ENCODE measurements around the gene CDON. TPM values are rescaled to one million over a fixed set of nuclear protein-coding genes. Genes with fewer than 3 reads are reported as not detected.

The CDON gene
- total and polyA plus RNA-seq, 9 of the 15 experiments (the other 6 are each of a cell fraction or from before 2014, with no cell fraction given), result 0.08 to 0.64 (median 0.40) TPM

DNA sequence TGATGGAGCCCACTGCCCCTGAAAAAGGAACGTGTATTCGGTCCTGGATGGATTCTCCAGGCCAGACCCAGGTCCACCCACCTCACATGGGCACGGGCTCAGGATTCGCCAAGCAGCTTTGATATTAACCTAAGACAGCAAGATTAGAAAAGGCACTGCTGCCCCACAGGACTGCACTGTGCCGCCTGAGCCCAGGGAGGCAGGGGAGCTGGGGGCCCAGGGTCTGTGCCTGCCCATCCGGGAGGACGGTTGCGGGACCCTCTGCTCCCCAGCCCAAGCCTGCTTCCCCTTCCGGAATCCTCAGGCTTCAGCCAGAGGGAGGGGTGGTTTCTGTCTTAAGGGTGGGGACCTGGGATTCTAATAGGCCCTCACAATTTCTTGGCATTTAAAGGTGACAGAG lies 130.4 kb downstream of the CDON start:
- Histone ChIP-seq H3K4me3 (no peak overlapping the region), H2AFZ (ENCODE audit: low read depth, low read length) (no peak overlapping the region), H3K79me2 (ENCODE audit: control insufficient read depth, insufficient read depth, low read length) (no peaks in the 10 kb centered on the region), H3K4me1 (replicated peaks in 1 of 2; ENCODE audit: control insufficient read depth in 2 of 2, insufficient read depth in 2 of 2, low read length in 2 of 2) (peaks cover 4 to 9% of the 10 kb centered on the region in 2 experiments; a peak in 4 of 5 replicates), H3K9me3 (replicated peaks; ENCODE audit: control insufficient read depth, insufficient read depth, low read depth, low read length) (no peaks in the 10 kb centered on the region), H3K27me3 (ENCODE audit: control insufficient read depth in 2 of 2, insufficient read depth in 2 of 2, low read length in 2 of 2) (peaks cover 2 to 9% of the 10 kb centered on the region in 2 experiments; a peak in 2 of 5 replicates), H3K9me1 (ENCODE audit: control insufficient read depth, insufficient read depth, low read length) (no peaks in the 10 kb centered on the region), H3K9ac (ENCODE audit: insufficient read depth in 1 of 2, low read depth in 2 of 2, low read length in 2 of 2) (no peak overlapping the region), H3K27ac (ENCODE audit: extremely low read depth, low read depth, low read length) (no peak overlapping the region), H3K4me2 (ENCODE audit: insufficient read depth, low read length) (no peak overlapping the region), H4K20me1 (replicated peaks; ENCODE audit: control insufficient read depth, insufficient read depth, low read length) (no peaks in the 10 kb centered on the region), H3K36me3 (ENCODE audit: control insufficient read depth, insufficient read depth, low read length) (no peaks in the 10 kb centered on the region)
- DNase-seq (ENCODE audit: extremely low read depth in 1 of 4, low spot score in 3 of 4), result no peak
- POLR2A ChIA-PET, result interaction anchor here (0.6 to 1.3 kb wide), 3 partner anchors 14 to 40 kb away, joined by 4 to 7 read pairs (median 4); partner anchors contain the start of gene VSIG10L2
- ATAC-seq, result no peak
- intact Hi-C loops (cut with micrococcal nuclease), result no loop called here
- no peak for FAIRE-seq
- in situ Hi-C loops (cut with MboI), result no loop called here
- 46% methylated on average over 9 of the region's 9 CpGs for WGBS (ENCODE audit: insufficient coverage, low coverage, missing lambda C conversion rate)
- no peak for TF ChIP-seq ZKSCAN1 (IDR thresholded peaks at IDR 0.05; ENCODE audit: low read depth, low read length)
- no peak for TF ChIP-seq MTF1 (CRISPR knock-in tag; IDR thresholded peaks at IDR 0.05; ENCODE audit: borderline replicate concordance)
- TF ChIP-seq SPI1 (IDR thresholded peaks at IDR 0.05; ENCODE audit: borderline replicate concordance, low read depth, low read length), result no peak
- no peak for TF ChIP-seq FOXK1 (CRISPR knock-in tag; IDR thresholded peaks at IDR 0.05; ENCODE audit: borderline replicate concordance)
- no peak for TF ChIP-seq MEF2A (IDR thresholded peaks at IDR 0.05; ENCODE audit: control insufficient read depth, low read depth, low read length)
- TF ChIP-seq HDAC2 (IDR thresholded peaks at IDR 0.05), result no peak
- no peak for TF ChIP-seq TSC22D4 (tag; IDR thresholded peaks at IDR 0.05)
- TF ChIP-seq EZH2 (IDR thresholded peaks at IDR 0.05; ENCODE audit: borderline replicate concordance, low read depth, low read length), result no peak
- no peak for TF ChIP-seq POU5F1 (IDR thresholded peaks at IDR 0.05; ENCODE audit: borderline replicate concordance, low read depth, low read length, partially characterized antibody)
- TF ChIP-seq, protein P1, sequence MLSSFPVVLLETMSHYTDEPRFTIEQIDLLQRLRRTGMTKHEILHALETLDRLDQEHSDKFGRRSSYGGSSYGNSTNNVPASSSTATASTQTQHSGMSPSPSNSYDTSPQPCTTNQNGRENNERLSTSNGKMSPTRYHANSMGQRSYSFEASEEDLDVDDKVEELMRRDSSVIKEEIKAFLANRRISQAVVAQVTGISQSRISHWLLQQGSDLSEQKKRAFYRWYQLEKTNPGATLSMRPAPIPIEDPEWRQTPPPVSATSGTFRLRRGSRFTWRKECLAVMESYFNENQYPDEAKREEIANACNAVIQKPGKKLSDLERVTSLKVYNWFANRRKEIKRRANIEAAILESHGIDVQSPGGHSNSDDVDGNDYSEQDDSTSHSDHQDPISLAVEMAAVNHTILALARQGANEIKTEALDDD (IDR thresholded peaks at IDR 0.05), result no peak
- no TSS peak for BruUV-seq (replicated peaks)
- CTCF ChIA-PET (ENCODE audit: low intra/inter-chr PET ratio), result no interaction called here
